ENCODE data around the gene RILPL2.
"Not testable (repeated sequence)": the region's sequence is repeated elsewhere in the genome, so short reads cannot be mapped to it uniquely, and the experiment has no call there.

RILPL2 gene

GRCh38 chr12:123388177-123388950 lies 48.1 kb downstream of the RILPL2 start:
- H2AFZ ChIP-seq (ENCODE audit: low read length), result peak overlapping the region; percentile 97
- H4K8ac ChIP-seq (ENCODE audit: low read depth, low read length), result no peak overlapping the region
- peak overlapping the region; percentile 54 for H3K4me2 ChIP-seq (ENCODE audit: insufficient read depth, low read length, poor library complexity, severe bottlenecking)
- H3K4me3 ChIP-seq (ENCODE audit: low read length in 2 of 2), result peak overlapping the region; percentile 83 to 87
- H3K27me3 ChIP-seq (ENCODE audit: control insufficient read depth in 3 of 3, insufficient read depth in 3 of 3, low read depth in 1 of 3, low read length in 3 of 3), result no peaks in the 10 kb centered on the region
- peak overlapping the region; percentile 44 for H3K18ac ChIP-seq (ENCODE audit: low read length)
- no CpG with 5 or more reads among the region's 52 CpGs for WGBS, 2 donors (ENCODE audit: extremely low coverage in 2 of 2, insufficient read length in 2 of 2, insufficient replicate concordance in 1 of 2)
- H2BK5ac ChIP-seq (ENCODE audit: low read length), result no peak overlapping the region
- H2BK12ac ChIP-seq (ENCODE audit: low read length), result no peak overlapping the region
- peaks cover 7% of the 10 kb centered on the region for H3K79me1 ChIP-seq (ENCODE audit: low read depth, low read length)
- peak overlapping the region; percentile 59 for H3K14ac ChIP-seq (ENCODE audit: low read length)
- peak overlapping the region; percentile 85 for H3K9ac ChIP-seq (ENCODE audit: low read depth, low read length, poor library complexity)
- no peak overlapping the region for H3K27ac ChIP-seq (replicated peaks; ENCODE audit: low read length)
- peaks cover 15 to 36% of the 10 kb centered on the region in 2 donors for H3K36me3 ChIP-seq (replicated peaks in 1 of 2; ENCODE audit: control insufficient read depth in 2 of 2, insufficient read depth in 2 of 2, low read length in 2 of 2)
- H4K91ac ChIP-seq (ENCODE audit: low read depth, low read length, poor library complexity), result no peak overlapping the region
- peak; percentile 64 for DNase-seq (ENCODE audit: low spot score)
- H2BK120ac ChIP-seq (ENCODE audit: low read depth, low read length), result no peak overlapping the region
- peaks cover 8 to 22% of the 10 kb centered on the region in 2 donors for H3K4me1 ChIP-seq (ENCODE audit: control insufficient read depth in 2 of 2, insufficient read depth in 1 of 2, low read depth in 1 of 2, low read length in 2 of 2)
- no peak overlapping the region for H3K4ac ChIP-seq (ENCODE audit: low read length)
- H2AK5ac ChIP-seq (ENCODE audit: low read depth, low read length), result no peak overlapping the region
- no peaks in the 10 kb centered on the region for H3K9me3 ChIP-seq (replicated peaks in 1 of 2; ENCODE audit: control insufficient read depth in 2 of 2, insufficient read depth in 1 of 2, low read depth in 1 of 2, low read length in 2 of 2)
- no peak overlapping the region for H3K23ac ChIP-seq (ENCODE audit: low read depth, low read length, poor library complexity)
- H2BK15ac ChIP-seq (ENCODE audit: low read length), result no peak overlapping the region

GRCh38 chr12:123387508-123388176 lies 48.8 kb downstream of the RILPL2 start:
- Histone ChIP-seq H3K4ac (ENCODE audit: low read length) (no peak overlapping the region), H2AFZ (ENCODE audit: low read length) (peak overlapping the region; percentile 97), H4K91ac (ENCODE audit: low read depth, low read length, poor library complexity) (no peak overlapping the region), H3K4me1 (ENCODE audit: control insufficient read depth in 2 of 2, insufficient read depth in 1 of 2, low read depth in 1 of 2, low read length in 2 of 2) (peaks cover 8 to 22% of the 10 kb centered on the region in 2 donors), H3K27me3 (ENCODE audit: control insufficient read depth in 3 of 3, insufficient read depth in 3 of 3, low read depth in 1 of 3, low read length in 3 of 3) (no peaks in the 10 kb centered on the region), H3K4me3 (ENCODE audit: low read length in 2 of 2) (peak overlapping the region in 1 of 2 donors; percentile 83), H4K8ac (ENCODE audit: low read depth, low read length) (no peak overlapping the region), H3K4me2 (ENCODE audit: insufficient read depth, low read length, poor library complexity, severe bottlenecking) (no peak overlapping the region), H2AK5ac (ENCODE audit: low read depth, low read length) (no peak overlapping the region), H2BK12ac (ENCODE audit: low read length) (no peak overlapping the region), H3K9ac (ENCODE audit: low read depth, low read length, poor library complexity) (no peak overlapping the region), H3K27ac (replicated peaks; ENCODE audit: low read length) (no peak overlapping the region), H2BK120ac (ENCODE audit: low read depth, low read length) (no peak overlapping the region), H3K36me3 (replicated peaks in 1 of 2; ENCODE audit: control insufficient read depth in 2 of 2, insufficient read depth in 2 of 2, low read length in 2 of 2) (peaks cover 15 to 29% of the 10 kb centered on the region in 2 donors), H2BK15ac (ENCODE audit: low read length) (no peak overlapping the region), H3K23ac (ENCODE audit: low read depth, low read length, poor library complexity) (no peak overlapping the region), H3K79me1 (ENCODE audit: low read depth, low read length) (peaks cover 7% of the 10 kb centered on the region), H3K14ac (ENCODE audit: low read length) (no peak overlapping the region), H3K9me3 (replicated peaks in 1 of 2; ENCODE audit: control insufficient read depth in 2 of 2, insufficient read depth in 1 of 2, low read depth in 1 of 2, low read length in 2 of 2) (no peaks in the 10 kb centered on the region), H2BK5ac (ENCODE audit: low read length) (no peak overlapping the region), H3K18ac (ENCODE audit: low read length) (no peak overlapping the region)
- no peak for DNase-seq (ENCODE audit: low spot score)
- WGBS, 2 donors (ENCODE audit: extremely low coverage in 2 of 2, insufficient read length in 2 of 2, insufficient replicate concordance in 1 of 2), result no CpG with 5 or more reads among the region's 8 CpGs

- not testable (repeated sequence) for H3K9ac ChIP-seq (ENCODE audit: low read depth, low read length, poor library complexity); H2AFZ ChIP-seq (ENCODE audit: low read length); H2BK15ac ChIP-seq (ENCODE audit: low read length); H3K4me2 ChIP-seq (ENCODE audit: insufficient read depth, low read length, poor library complexity, severe bottlenecking); H3K4ac ChIP-seq (ENCODE audit: low read length); H2BK5ac ChIP-seq (ENCODE audit: low read length); DNase-seq (ENCODE audit: low spot score); H3K14ac ChIP-seq (ENCODE audit: low read length); H4K91ac ChIP-seq (ENCODE audit: low read depth, low read length, poor library complexity); H2BK120ac ChIP-seq (ENCODE audit: low read depth, low read length); H4K8ac ChIP-seq (ENCODE audit: low read depth, low read length); H3K27ac ChIP-seq (replicated peaks; ENCODE audit: low read length); H3K27me3 ChIP-seq (ENCODE audit: control insufficient read depth in 3 of 3, insufficient read depth in 3 of 3, low read depth in 1 of 3, low read length in 3 of 3); H3K79me1 ChIP-seq (ENCODE audit: low read depth, low read length); H3K23ac ChIP-seq (ENCODE audit: low read depth, low read length, poor library complexity); H3K18ac ChIP-seq (ENCODE audit: low read length); H3K4me3 ChIP-seq (ENCODE audit: low read length in 2 of 2); H2BK12ac ChIP-seq (ENCODE audit: low read length); H3K9me3 ChIP-seq (replicated peaks in 1 of 2; ENCODE audit: control insufficient read depth in 2 of 2, insufficient read depth in 1 of 2, low read depth in 1 of 2, low read length in 2 of 2); H3K36me3 ChIP-seq (replicated peaks in 1 of 2; ENCODE audit: control insufficient read depth in 2 of 2, insufficient read depth in 2 of 2, low read length in 2 of 2); H2AK5ac ChIP-seq (ENCODE audit: low read depth, low read length)
- peaks cover 8 to 22% of the 10 kb centered on the region in 2 donors for H3K4me1 ChIP-seq (ENCODE audit: control insufficient read depth in 2 of 2, insufficient read depth in 1 of 2, low read depth in 1 of 2, low read length in 2 of 2)
- no CpG with 5 or more reads among the region's 9 CpGs for WGBS, 2 donors (ENCODE audit: extremely low coverage in 2 of 2, insufficient read length in 2 of 2, insufficient replicate concordance in 1 of 2)
Measured at GRCh38 chr12:123385536-123385935, 50.9 kb downstream of the RILPL2 start.

- Histone ChIP-seq H2AK5ac (ENCODE audit: low read depth, low read length) (no peak overlapping the region), H2BK15ac (ENCODE audit: low read length) (no peak overlapping the region)
Measured at GRCh38 chr12:123384994-123385376, 51.5 kb downstream of the RILPL2 start.

More at GRCh38 chr12:123384994-123385376, 51.5 kb downstream of the RILPL2 start:
- Histone ChIP-seq H2BK120ac (ENCODE audit: low read depth, low read length) (no peak overlapping the region), H3K4me3 (ENCODE audit: low read length in 2 of 2) (peak overlapping the region in 1 of 2 donors; percentile 95), H3K23ac (ENCODE audit: low read depth, low read length, poor library complexity) (no peak overlapping the region), H2BK12ac (ENCODE audit: low read length) (no peak overlapping the region), H3K18ac (ENCODE audit: low read length) (no peak overlapping the region), H4K8ac (ENCODE audit: low read depth, low read length) (no peak overlapping the region), H3K9ac (ENCODE audit: low read depth, low read length, poor library complexity) (no peak overlapping the region), H3K14ac (ENCODE audit: low read length) (no peak overlapping the region), H3K27me3 (ENCODE audit: control insufficient read depth in 3 of 3, insufficient read depth in 3 of 3, low read depth in 1 of 3, low read length in 3 of 3) (no peaks in the 10 kb centered on the region), H3K9me3 (replicated peaks in 1 of 2; ENCODE audit: control insufficient read depth in 2 of 2, insufficient read depth in 1 of 2, low read depth in 1 of 2, low read length in 2 of 2) (no peaks in the 10 kb centered on the region), H3K79me1 (ENCODE audit: low read depth, low read length) (peaks cover 3% of the 10 kb centered on the region), H3K4ac (ENCODE audit: low read length) (no peak overlapping the region), H2AFZ (ENCODE audit: low read length) (peak overlapping the region; percentile 94), H2BK5ac (ENCODE audit: low read length) (no peak overlapping the region), H3K27ac (replicated peaks; ENCODE audit: low read length) (no peak overlapping the region), H3K4me2 (ENCODE audit: insufficient read depth, low read length, poor library complexity, severe bottlenecking) (peak overlapping the region; percentile 97), H3K36me3 (replicated peaks in 1 of 2; ENCODE audit: control insufficient read depth in 2 of 2, insufficient read depth in 2 of 2, low read length in 2 of 2) (peaks cover 0 to 2% of the 10 kb centered on the region in 2 donors), H3K4me1 (ENCODE audit: control insufficient read depth in 2 of 2, insufficient read depth in 1 of 2, low read depth in 1 of 2, low read length in 2 of 2) (peaks cover 5 to 18% of the 10 kb centered on the region in 2 donors), H4K91ac (ENCODE audit: low read depth, low read length, poor library complexity) (no peak overlapping the region)
- no CpG with 5 or more reads among the region's 1 CpG for WGBS, 2 donors (ENCODE audit: extremely low coverage in 2 of 2, insufficient read length in 2 of 2, insufficient replicate concordance in 1 of 2)
- no peak for DNase-seq (ENCODE audit: low spot score)

Measured in neuronal stem cell (in vitro differentiated cells).